Measurements from ENCODE around the gene STARD8. TPM values are rescaled to one million over a fixed set of nuclear protein-coding genes. Genes with fewer than 3 reads are reported as not detected.
A peak's percentile ranks its signal among the peaks of the same experiment; 100 is the strongest.
"Not testable (repeated sequence)": the region's sequence is repeated elsewhere in the genome, so short reads cannot be mapped to it uniquely, and the experiment has no call there.

The STARD8 gene
- total RNA-seq, 1 donor from 2014 or later, result 24.2 TPM

DNA sequence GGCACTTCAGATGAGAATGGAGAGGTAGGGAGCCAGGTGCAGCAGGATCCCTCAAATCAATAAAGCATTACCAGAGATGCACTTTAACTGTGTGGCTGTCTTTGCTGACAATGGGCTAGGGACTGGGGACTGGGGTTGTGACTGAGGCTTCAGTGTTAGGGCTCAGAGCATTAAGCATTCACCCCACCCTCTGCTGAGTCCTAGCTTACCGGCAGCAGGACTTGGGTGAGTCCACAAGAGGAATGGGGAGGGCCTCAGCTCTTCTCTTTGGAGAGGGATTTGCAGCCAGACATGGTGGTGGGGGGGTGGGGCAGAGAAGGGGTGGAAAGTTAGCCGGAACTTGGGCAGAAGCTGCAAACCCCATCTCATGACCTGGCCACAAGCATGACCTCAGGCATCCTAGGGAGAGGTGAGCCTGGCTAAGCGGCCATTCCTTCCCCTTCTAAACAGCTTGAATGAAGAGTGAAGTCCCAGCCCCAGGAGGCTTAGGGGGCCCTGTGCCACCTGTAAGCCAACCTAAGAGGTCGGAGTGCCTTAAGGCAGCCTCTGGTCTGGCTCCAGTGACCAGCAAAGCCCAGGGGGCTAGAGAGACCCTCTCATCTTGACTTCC is 78.4 kb downstream of the STARD8 start:
- no peak for ATAC-seq
- no peak for DNase-seq (ENCODE audit: low spot score)
- intact Hi-C loops (cut with DNase I), result no loop called here

DNA sequence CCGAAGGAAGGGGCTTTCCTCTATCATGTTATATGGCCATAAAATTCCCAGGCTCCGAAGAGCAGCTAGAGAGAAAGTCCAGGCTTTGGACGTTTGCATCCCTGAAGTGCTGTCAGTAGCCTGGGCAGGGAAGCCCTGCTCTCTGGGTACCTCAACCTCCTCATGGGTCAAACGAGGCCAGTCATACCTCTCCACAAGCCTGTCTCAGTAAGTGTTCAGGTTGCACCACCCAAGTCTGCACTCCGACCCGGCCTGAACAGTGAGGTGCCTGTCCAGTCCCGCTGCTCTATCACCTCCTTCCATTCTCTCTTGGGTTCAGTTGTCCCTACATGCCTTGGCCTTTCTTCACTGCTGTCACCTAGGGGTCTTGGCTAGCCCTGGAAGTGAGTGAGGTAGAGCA is 78.9 kb downstream of the STARD8 start:
- ATAC-seq, result no peak
- DNase-seq (ENCODE audit: low spot score), result no peak
- intact Hi-C loops (cut with DNase I), result no loop called here

DNA sequence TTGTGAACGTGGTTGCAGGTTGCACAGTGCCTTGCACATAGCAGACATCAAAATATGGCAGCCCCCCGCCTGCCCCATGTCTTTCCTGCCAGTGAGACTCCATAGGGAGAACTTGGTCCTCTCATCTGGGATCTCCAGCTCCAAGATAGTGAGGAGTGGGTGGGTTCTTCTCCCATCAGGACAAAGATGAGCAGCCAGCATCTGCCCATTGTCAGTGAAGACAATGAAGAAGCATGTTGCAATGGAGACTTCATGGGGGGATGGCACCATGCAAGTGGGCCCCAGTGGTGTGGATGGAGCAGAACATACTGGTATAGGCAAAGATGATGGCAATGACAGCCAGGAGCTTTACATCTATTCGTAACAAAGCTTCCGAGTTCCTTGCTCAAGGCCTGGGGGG is 80.2 kb downstream of the STARD8 start:
- intact Hi-C loops (cut with DNase I), result no loop called here
- DNase-seq (ENCODE audit: low spot score), result no peak
- ATAC-seq, result no peak

DNA sequence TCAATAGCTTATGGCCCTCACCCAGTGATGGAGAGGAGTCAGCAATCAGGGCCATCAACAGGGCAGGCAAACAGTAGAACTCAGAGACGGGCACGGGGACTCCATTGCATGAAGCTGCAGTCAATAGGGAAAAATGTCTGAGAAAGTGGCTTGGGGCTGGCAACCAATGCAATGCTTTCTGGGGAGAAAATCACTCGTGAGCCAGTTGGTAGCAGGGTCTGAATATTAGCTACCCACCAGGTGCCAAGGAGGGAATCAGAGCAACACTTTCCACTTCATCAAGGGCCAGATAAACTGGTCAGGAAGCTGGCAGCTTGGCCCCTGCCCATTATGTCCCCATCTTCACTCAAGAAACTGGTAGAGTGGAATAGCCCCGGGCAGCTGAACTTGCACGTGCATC is 80.7 kb downstream of the STARD8 start:
- DNase-seq (ENCODE audit: low spot score) (no peak), ATAC-seq (no peak)
- intact Hi-C loops (cut with DNase I), result no loop called here

- intact Hi-C loops (cut with DNase I), result no loop called here
- ATAC-seq, result no peak
- no peak for DNase-seq (ENCODE audit: low spot score)
Observed at GRCh38 chrX:68731254-68731653, 83.8 kb downstream of the STARD8 start.

GRCh38 chrX:68732906-68733493 is 85.5 kb downstream of the STARD8 start:
- DNase-seq (ENCODE audit: low spot score), result peak; percentile 86
- intact Hi-C loops (cut with DNase I), result no loop called here
- ATAC-seq, result peak; percentile 91

DNA sequence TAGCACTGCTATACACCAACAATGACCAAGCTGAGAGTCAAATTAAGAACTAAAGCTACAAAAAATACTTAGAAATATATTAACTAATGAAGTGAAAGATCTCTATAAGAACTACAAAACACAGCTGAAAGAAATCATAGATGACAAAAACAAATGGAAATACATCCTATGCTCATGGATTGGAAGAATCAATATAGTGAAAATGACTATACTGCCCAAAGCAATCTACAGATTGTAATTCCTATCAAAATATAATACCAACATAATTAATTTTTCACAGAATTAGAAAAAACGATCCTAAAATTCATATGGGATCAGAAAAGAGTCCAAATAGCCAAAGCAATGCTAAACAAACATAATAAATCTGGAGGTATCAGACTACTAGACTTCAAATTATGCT is 87.8 kb downstream of the STARD8 start:
- DNase-seq (ENCODE audit: low spot score) (no peak), ATAC-seq (no peak)
- intact Hi-C loops (cut with DNase I), result no loop called here

- intact Hi-C loops (cut with DNase I); DNase-seq (ENCODE audit: low spot score); ATAC-seq: not testable (repeated sequence)
Observed at GRCh38 chrX:68741864-68742263, 94.4 kb downstream of the STARD8 start.

- DNase-seq (ENCODE audit: low spot score) (no peak), ATAC-seq (no peak)
- intact Hi-C loops (cut with DNase I), result no loop called here
Observed at GRCh38 chrX:68743754-68744153, 96.3 kb downstream of the STARD8 start.

DNA sequence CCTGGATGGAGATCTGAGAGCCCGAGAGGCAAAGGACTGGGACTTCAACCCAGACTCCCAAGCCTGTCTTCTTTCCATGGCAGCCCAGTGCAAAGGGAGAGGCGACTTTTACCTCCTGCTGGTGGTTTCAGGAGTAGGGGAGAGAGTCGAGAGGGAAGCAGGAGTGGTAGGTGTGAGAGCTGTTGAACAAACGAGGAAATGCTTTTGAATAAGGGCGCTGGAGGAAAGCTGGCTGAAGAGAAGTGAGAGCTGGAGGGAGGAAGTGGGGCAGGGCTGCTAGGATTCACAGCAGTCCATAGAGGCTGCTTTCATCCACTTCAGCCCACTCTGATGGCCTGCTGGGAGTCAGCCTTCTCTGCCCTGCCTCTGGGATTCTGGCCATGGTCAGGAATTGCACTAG is 99.5 kb downstream of the STARD8 start:
- ATAC-seq (no peak), DNase-seq (ENCODE audit: low spot score) (no peak)
- intact Hi-C loops (cut with DNase I), result no loop called here

GRCh38 chrX:68748030-68748429 is 100.6 kb downstream of the STARD8 start:
- no peak for ATAC-seq
- intact Hi-C loops (cut with DNase I), result no loop called here

DNA sequence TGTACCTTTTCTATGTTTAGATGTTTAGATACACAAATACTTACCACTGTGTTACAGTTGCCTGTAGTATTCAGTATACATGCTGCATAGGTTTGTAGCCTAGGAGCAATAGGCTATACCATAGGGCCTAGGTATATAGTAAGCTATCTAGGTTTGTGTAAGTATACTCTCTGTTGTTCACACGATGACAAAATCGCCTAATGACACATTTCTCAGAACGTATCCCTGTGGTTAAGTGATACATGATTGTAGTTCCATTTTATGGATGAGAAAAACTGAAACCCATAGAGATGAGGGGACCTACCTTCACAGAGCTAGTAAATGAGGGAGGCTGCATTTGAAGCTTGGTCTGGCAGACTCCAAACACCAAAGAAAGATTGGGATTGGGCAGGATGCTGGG is 102.0 kb downstream of the STARD8 start:
- intact Hi-C loops (cut with DNase I), result no loop called here
- ATAC-seq, result no peak
- DNase-seq (ENCODE audit: low spot score), result no peak

More at GRCh38 chrX:68748030-68748429, 100.6 kb downstream of the STARD8 start:
- DNase-seq (ENCODE audit: low spot score), result no peak

- DNase-seq (ENCODE audit: low spot score) (no peak), ATAC-seq (no peak)
- intact Hi-C loops (cut with DNase I), result no loop called here
Observed at GRCh38 chrX:68750316-68750715, 102.8 kb downstream of the STARD8 start.

GRCh38 chrX:68751372-68751771 is 103.9 kb downstream of the STARD8 start:
- no peak for ATAC-seq
- intact Hi-C loops (cut with DNase I), result no loop called here
- DNase-seq (ENCODE audit: low spot score), result no peak

DNA sequence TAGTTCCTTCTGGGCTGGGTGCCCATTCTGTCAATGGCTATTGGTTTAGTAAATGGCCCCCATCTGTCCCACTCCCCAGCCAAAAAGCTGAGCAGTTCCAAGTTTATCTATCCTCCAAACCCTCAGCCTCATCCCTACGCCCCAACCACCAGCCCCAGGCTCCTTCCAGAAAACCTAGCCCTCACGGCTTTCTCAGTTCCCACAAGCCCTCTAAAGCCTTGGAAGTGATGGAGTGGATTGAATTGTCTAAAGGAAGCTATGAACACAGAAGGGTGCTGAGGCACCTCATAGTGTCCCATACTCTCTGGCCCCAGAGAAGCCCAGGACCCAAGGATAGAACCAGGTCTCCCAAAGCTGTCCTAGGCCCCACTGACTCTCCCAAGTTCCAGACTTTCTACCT is 105.8 kb downstream of the STARD8 start:
- ATAC-seq (no peak), DNase-seq (ENCODE audit: low spot score) (no peak)
- intact Hi-C loops (cut with DNase I), result no loop called here

- DNase-seq (ENCODE audit: low spot score) (no peak), ATAC-seq (no peak)
- intact Hi-C loops (cut with DNase I), result no loop called here
Observed at GRCh38 chrX:68754406-68754805, 106.9 kb downstream of the STARD8 start.

DNA sequence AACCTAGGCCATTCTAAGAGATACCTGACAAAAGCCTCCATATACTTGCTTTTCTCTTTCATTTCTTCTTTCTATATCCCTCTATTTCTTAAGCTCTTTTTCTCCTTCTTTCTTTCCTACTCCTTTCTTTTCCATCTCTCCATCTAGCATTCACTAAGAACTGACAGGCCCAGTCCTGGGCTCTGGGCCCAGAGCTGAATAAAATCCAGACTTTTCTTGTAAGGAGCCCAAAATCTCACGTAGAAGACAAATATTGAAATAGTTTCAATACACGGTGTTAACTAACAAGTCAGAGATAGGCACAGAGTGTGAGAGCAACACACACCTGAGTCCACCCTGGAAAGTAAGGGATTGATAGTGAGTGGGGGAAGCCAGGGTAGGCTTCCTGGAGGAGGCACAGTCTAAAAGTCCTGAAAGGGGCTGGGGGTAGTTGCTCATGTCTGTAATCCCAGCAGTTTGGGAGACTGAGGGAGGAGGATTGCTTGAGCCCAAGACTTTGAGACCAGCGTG is 108.2 kb downstream of the STARD8 start:
- intact Hi-C loops (cut with DNase I), result no loop called here
- no peak for ATAC-seq
- no peak for DNase-seq (ENCODE audit: low spot score)

GRCh38 chrX:68757331-68757730 is 109.9 kb downstream of the STARD8 start:
- DNase-seq (ENCODE audit: low spot score) (no peak), ATAC-seq (peak; percentile 33)
- intact Hi-C loops (cut with DNase I), result no loop called here

DNA sequence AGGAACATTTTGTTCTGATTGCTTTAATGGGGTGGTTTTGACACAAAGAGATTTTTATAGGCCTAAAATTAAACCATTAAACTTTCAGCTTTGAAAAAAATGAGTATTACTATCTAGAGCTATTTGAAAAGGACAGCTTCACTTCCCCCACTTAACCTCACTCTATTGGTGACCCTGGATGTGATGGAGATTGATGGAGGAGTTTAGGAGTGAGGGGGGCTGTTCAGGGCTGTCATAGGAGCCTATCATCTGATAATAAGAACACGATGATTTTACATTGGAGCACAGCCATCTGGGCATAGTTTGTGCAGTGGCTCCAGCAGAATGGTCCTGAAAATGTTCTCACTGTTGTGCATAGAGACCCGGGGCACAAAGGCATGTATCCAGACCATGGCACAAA is 110.3 kb downstream of the STARD8 start:
- intact Hi-C loops (cut with DNase I), result no loop called here
- no peak for DNase-seq (ENCODE audit: low spot score)
- ATAC-seq, result no peak

GRCh38 chrX:68758671-68759070 is 111.2 kb downstream of the STARD8 start:
- ATAC-seq (no peak), DNase-seq (ENCODE audit: low spot score) (no peak)
- intact Hi-C loops (cut with DNase I), result no loop called here

- intact Hi-C loops (cut with DNase I), result no loop called here
- DNase-seq (ENCODE audit: low spot score) (no peak), ATAC-seq (no peak)
Observed at GRCh38 chrX:68761086-68761485, 113.6 kb downstream of the STARD8 start.
